NCI-H1417 treated with DMSO at 0.1 percent for 48 hours (cell line): Measurements from ENCODE around the gene KDM6A.
A peak's percentile ranks its signal among the peaks of the same experiment; 100 is the strongest.
"Not testable (repeated sequence)": the region's sequence is repeated elsewhere in the genome, so short reads cannot be mapped to it uniquely, and the experiment has no call there.

Experiments
- DNase-seq: peaks from one replicate; lab custom pipeline; 2025; lab: John Stamatoyannopoulos, UW

KDM6A gene

GRCh38 chrX:45007598-45007997 lies 134.6 kb downstream of the KDM6A start:
- no peak for DNase-seq

GRCh38 chrX:45009371-45010000 lies 136.5 kb downstream of the KDM6A start:
- no peak for DNase-seq

GRCh38 chrX:45011131-45011530 lies 138.1 kb downstream of the KDM6A start:
- DNase-seq: no peak

- no peak for DNase-seq
Measured at GRCh38 chrX:45011597-45011996, 138.6 kb downstream of the KDM6A start.

GRCh38 chrX:45017946-45018345 lies 145.0 kb downstream of the KDM6A start:
- no peak for DNase-seq

- no peak for DNase-seq
Measured at GRCh38 chrX:45022150-45022549, 149.2 kb downstream of the KDM6A start.

- DNase-seq: no peak
Measured at GRCh38 chrX:45024501-45024900, 151.5 kb downstream of the KDM6A start.

GRCh38 chrX:45026036-45026435 lies 153.0 kb downstream of the KDM6A start:
- no peak for DNase-seq

- no peak for DNase-seq
Measured at GRCh38 chrX:45031830-45032378, 158.9 kb downstream of the KDM6A start.

GRCh38 chrX:45035071-45035470 lies 162.1 kb downstream of the KDM6A start:
- DNase-seq: no peak

- no peak for DNase-seq
Measured at GRCh38 chrX:45036161-45036560, 163.2 kb downstream of the KDM6A start.

GRCh38 chrX:45040137-45040536 lies 167.1 kb downstream of the KDM6A start:
- not testable (repeated sequence) for DNase-seq

- no peak for DNase-seq
Measured at GRCh38 chrX:45046417-45046816, 173.4 kb downstream of the KDM6A start.

GRCh38 chrX:45050558-45050957 lies 177.6 kb downstream of the KDM6A start:
- DNase-seq: peak; percentile 27

- no peak for DNase-seq
Measured at GRCh38 chrX:45056428-45057145, 183.6 kb downstream of the KDM6A start.

- DNase-seq: peak; percentile 38
Measured at GRCh38 chrX:45059906-45060305, 186.9 kb downstream of the KDM6A start.

GRCh38 chrX:45063319-45064095 lies 190.5 kb downstream of the KDM6A start:
- DNase-seq: no peak

GRCh38 chrX:45068569-45068968 lies 195.6 kb downstream of the KDM6A start:
- DNase-seq: no peak

GRCh38 chrX:45070116-45071007 lies 197.4 kb downstream of the KDM6A start:
- DNase-seq: peak; percentile 7

- DNase-seq: not testable (repeated sequence)
Measured at GRCh38 chrX:45073011-45073410, 200.0 kb downstream of the KDM6A start.

- DNase-seq: no peak
Measured at GRCh38 chrX:45077748-45078424, 204.9 kb downstream of the KDM6A start.
